22Rv1 (cell line): ENCODE data around the gene GPC5.

Experiments used
- H3K27ac ChIP-seq: fragments of 450-650 bp; 2 replicates; pipeline ENCODE4 v1.5.1; 2017
- ZFX ChIP-seq: fragments of 450-650 bp; IDR thresholded peaks from 2 replicates; pipeline ENCODE4 v1.6.1; 2017; ENCODE audit warnings: antibody characterized with exemption, borderline replicate concordance
- TF ChIP-seq, protein P1 (sequence below): fragments of 450-650 bp; IDR thresholded peaks from 2 replicates; pipeline ENCODE4 v1.5.1; 2017; ENCODE audit warnings: mild to moderate bottlenecking

Gene GPC5

DNA sequence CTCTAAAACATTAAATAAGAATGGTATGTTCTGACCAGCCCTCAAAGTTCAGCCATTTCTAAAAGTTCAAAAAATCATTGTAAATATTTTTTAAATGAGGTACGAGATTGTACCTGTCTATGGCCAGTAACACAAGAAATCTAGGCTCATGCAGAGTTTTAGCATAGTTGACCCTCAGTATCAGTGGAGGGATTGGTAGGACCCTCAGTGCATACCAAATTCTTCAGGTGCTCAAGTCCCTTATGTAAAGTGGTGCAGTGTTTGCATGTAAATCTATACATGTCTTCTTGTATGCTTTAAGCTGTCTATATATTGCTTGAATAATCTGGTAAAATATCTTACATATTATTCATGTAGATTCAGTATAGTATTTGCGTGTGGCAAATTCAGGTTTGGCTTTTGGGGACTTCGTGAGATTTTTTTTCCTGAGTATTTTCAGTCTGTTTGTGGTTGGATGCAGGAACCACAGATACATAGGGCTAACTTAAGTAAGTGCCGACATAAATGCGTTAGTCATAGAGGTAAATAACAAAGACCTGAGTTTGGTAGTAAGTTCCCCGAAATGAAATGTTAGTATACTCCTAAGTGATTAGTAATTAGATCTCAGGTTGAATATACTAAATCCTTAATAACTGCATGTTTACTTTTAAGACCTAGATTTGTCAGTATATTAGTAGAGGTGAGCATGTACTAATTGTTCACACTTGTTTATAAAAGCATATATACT lies 43.2 kb upstream of the GPC5 start:
- H3K27ac ChIP-seq = no peak overlapping the region
- TF ChIP-seq, protein P1, sequence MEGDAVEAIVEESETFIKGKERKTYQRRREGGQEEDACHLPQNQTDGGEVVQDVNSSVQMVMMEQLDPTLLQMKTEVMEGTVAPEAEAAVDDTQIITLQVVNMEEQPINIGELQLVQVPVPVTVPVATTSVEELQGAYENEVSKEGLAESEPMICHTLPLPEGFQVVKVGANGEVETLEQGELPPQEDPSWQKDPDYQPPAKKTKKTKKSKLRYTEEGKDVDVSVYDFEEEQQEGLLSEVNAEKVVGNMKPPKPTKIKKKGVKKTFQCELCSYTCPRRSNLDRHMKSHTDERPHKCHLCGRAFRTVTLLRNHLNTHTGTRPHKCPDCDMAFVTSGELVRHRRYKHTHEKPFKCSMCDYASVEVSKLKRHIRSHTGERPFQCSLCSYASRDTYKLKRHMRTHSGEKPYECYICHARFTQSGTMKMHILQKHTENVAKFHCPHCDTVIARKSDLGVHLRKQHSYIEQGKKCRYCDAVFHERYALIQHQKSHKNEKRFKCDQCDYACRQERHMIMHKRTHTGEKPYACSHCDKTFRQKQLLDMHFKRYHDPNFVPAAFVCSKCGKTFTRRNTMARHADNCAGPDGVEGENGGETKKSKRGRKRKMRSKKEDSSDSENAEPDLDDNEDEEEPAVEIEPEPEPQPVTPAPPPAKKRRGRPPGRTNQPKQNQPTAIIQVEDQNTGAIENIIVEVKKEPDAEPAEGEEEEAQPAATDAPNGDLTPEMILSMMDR = no peak
- TF ChIP-seq ZFX = no peak

DNA sequence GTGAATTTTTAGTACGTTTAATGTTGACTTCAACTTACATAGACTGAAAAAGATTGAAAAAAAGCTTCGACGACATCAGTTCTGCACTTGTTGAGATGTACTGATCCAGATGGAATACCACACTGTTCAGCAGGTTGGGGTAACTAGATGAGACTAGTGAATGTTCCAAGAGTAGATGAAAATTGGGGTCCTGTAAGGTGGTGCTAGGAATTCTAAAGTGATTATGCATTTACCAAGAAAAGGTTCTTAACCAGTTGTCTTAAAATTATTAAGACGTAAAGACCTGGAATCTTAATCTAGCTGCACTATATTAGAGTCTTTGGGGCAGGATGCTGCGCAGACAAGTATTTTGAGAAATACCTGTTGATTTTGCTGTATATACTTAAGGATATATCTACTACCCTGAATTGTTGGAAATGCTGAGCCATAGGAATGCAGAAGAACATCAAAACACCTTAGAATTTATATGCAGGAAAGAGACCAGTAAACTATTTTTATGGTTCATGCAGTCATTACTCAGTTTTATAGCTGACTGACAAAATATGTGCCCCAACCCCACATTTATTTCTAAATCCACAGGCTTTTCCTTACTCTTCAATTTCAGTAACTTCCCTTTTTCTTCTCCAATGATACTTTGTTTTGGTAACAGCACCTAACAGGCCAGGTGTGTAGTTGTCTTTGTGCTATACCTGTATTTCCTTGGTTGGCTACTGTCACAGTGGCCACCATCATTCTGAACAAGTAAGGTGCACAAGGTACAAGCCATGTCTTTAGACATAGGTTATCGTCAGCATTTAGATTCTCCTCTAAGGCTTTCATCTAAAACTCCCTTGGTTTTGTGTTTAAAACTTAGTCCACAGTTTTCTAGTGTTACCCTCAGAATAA lies 42.4 kb upstream of the GPC5 start:
- TF ChIP-seq ZFX = no peak
- TF ChIP-seq, protein P1 = no peak
- H3K27ac ChIP-seq = no peak overlapping the region

DNA sequence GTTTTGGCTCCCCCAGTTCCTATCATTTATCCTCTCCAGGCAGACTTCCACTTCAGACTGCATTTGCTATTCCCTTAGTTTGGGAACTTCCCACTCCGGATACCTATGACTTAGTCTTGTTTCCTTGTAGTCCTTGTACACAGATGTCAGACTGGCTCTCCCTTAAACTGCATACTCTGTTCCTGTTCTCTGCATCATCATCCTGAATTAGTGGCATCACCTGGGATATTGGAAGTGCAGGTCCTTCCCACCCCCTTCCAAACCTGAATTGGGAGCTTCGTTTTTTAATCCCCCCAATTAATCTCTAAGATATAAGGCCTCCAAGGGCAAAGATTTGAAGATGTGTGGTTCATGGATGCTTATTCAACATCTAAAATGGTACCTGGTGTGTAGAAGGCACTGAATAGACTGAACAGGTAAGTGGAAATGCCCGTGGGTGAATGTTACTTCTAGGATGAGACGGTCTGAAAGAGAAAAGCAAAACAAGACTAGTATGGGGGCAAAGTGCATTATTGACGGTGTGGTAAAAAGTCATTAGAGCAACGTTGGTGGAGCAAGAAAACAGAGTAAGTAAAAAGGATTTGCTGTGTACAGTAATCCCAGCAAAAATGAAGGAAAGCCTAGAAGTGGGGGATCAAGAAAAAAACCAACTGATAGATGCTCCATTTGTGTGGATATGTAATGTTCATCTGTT lies 41.4 kb upstream of the GPC5 start:
- no peak for TF ChIP-seq ZFX
- TF ChIP-seq, protein P1 = no peak
- no peak overlapping the region; the same call in 1 of the 2 replicates for H3K27ac ChIP-seq

DNA sequence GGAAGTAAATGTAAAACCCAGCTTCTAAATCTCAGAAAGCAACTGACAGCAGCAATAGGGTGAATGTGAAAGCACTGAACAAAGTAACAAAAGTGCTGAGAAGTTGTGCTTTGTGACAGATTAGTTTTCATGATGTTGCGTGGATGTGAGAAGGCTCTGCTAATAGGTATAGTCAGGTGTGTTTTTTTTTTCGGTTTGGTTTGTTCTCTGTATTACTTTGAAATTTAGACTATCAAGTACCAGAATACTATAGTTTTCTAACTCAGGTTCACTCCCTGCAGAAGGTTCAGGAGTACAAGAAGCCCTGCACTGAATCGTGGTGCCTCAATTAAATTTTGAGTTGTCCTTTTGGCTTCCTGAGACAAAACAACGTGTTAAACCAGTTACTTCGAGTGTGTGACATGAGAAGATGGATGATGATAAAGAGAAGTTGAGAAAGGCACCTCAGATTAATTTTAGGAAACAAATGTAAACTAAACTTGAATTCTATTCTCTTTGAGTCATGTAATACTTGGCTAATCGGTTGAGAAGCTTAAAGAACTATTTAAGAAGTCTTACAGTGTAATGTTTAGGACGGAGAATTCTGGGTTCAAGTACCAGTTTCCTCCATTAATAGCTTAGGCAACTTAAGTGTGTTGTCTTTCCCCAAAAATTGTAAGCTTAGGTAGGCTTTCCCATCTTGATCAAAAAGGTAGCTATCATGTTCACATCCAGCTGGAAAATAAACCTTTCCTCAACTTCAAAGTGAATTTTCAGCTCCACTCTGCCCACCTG lies 40.6 kb upstream of the GPC5 start:
- H3K27ac ChIP-seq = peak overlapping the region; percentile 15; the same call in 1 of the 2 replicates

DNA sequence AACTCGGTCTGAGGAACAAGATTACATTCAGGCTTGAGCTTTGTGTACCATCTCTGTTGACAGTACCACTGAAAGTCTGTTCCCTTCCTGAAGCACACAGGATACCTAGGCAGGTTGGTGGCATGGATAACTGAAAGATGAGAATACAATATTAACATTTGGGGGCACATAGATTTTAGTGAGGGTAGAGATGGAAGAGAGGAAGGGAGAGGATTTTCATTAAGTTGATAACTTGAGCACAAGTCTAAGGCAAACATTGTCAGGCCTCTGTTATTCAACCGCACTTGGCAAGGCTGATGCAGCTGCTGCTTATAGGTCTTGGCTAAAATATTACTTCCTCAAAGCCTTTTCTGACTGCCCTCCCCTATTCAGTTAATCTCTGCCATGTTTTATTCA lies 40.0 kb upstream of the GPC5 start:
- TF ChIP-seq ZFX = no peak
- TF ChIP-seq, protein P1 = no peak
- peak overlapping the region; percentile 15; the same call in 1 of the 2 replicates for H3K27ac ChIP-seq

More for the DNA sequence above, 40.6 kb upstream of the GPC5 start:
- TF ChIP-seq, protein P1 = no peak
- TF ChIP-seq ZFX = no peak

DNA sequence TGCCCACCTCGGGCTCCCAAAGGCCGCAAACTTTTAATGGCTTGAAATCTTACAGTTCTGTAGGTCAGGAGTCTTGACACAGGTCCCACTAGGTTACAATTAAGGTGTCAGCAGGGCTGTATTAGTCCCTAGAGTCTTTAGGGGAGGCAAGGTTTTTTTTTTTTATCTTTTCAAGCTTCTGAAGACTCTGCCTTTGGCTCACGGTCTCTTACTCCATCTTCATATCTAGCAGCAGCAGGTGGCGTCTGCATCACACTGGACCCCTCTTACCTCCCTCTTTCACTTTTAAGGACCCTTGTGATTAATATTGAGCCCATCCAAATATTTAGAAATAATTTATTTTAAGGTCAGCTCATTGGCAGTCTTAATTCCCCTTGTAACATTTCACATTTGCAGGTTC lies 39.3 kb upstream of the GPC5 start:
- H3K27ac ChIP-seq = no peak overlapping the region; the same call in 1 of the 2 replicates
- TF ChIP-seq, protein P1 = no peak
